Measurements from ENCODE around the gene CENPVL1.

The CENPVL1 gene

DNA sequence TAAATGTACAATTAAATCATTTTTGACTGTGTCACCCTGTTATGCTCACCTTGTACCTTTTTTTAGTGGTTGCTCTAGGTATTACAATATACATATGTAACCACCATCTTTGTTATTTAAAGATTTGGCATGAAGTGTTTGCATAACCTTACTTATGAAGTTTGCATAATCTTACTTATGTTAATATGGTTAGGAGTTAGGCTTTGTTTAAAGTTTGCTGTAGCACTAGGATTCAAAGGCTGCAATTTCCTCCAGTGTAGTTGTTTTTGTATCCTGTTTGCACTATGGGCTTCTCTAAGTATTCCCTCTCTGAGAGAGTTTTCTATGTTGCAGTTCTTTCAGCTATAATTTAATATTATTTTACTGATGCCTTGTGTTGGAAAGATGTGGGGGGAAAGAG, 17.9 kb downstream of the CENPVL1 start:
- DNase-seq (ENCODE audit: low read depth), result no peak
- no peak overlapping the region for H3K4me3 ChIP-seq (ENCODE audit: control insufficient read depth, low read depth, low read length)
- TF ChIP-seq, protein P1, sequence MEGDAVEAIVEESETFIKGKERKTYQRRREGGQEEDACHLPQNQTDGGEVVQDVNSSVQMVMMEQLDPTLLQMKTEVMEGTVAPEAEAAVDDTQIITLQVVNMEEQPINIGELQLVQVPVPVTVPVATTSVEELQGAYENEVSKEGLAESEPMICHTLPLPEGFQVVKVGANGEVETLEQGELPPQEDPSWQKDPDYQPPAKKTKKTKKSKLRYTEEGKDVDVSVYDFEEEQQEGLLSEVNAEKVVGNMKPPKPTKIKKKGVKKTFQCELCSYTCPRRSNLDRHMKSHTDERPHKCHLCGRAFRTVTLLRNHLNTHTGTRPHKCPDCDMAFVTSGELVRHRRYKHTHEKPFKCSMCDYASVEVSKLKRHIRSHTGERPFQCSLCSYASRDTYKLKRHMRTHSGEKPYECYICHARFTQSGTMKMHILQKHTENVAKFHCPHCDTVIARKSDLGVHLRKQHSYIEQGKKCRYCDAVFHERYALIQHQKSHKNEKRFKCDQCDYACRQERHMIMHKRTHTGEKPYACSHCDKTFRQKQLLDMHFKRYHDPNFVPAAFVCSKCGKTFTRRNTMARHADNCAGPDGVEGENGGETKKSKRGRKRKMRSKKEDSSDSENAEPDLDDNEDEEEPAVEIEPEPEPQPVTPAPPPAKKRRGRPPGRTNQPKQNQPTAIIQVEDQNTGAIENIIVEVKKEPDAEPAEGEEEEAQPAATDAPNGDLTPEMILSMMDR (conservative IDR thresholded peaks at IDR 0.05; ENCODE audit: control insufficient read depth, insufficient read depth, low read depth, low read length), result no peak

DNA sequence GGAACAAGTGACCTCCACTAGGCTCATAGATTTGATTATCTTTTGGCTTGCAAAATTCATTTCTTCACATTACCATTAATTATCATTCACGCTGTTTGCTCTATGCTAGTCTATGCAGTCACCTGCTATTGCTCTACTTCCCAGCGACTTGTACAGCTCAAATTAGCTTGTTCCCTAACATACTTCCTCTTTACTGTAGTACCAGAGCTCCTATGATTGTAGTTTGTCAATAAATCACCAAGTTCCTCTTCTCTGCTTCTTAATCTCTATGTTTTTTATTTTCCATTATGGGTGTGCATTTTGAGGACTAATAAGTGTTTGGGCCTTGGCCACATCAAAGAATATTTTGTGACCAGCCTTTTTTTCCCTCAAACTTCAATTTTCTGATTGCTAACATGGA, 26.8 kb downstream of the CENPVL1 start:
- DNase-seq (ENCODE audit: low read depth), result no peak
- no peak overlapping the region for H3K4me3 ChIP-seq (ENCODE audit: control insufficient read depth, low read depth, low read length)
- TF ChIP-seq, protein P1 (conservative IDR thresholded peaks at IDR 0.05; ENCODE audit: control insufficient read depth, insufficient read depth, low read depth, low read length), result no peak

DNA sequence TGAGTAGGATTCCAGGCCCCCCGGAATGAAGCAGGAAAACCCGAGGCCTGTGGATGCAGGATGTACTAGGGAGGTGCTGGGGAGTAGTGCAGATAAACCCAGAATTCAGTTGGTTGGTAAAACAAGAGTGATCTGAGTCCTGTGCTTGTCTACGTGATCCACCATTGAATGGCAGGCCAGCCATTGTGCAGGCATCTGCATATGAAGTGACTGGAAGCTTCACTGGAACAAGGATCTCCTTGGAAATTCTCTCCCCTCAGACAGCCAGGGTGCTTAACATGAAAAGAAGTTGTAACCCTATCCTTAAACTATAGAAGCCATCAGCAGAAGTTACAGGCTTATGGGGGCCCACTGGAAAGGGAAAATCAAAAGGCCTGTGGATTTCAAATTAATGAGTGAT, 32.3 kb downstream of the CENPVL1 start:
- no peak for DNase-seq (ENCODE audit: low read depth)
- TF ChIP-seq, protein P1 (conservative IDR thresholded peaks at IDR 0.05; ENCODE audit: control insufficient read depth, insufficient read depth, low read depth, low read length), result no peak
- H3K4me3 ChIP-seq (ENCODE audit: control insufficient read depth, low read depth, low read length), result peak overlapping the region; percentile 71

DNA sequence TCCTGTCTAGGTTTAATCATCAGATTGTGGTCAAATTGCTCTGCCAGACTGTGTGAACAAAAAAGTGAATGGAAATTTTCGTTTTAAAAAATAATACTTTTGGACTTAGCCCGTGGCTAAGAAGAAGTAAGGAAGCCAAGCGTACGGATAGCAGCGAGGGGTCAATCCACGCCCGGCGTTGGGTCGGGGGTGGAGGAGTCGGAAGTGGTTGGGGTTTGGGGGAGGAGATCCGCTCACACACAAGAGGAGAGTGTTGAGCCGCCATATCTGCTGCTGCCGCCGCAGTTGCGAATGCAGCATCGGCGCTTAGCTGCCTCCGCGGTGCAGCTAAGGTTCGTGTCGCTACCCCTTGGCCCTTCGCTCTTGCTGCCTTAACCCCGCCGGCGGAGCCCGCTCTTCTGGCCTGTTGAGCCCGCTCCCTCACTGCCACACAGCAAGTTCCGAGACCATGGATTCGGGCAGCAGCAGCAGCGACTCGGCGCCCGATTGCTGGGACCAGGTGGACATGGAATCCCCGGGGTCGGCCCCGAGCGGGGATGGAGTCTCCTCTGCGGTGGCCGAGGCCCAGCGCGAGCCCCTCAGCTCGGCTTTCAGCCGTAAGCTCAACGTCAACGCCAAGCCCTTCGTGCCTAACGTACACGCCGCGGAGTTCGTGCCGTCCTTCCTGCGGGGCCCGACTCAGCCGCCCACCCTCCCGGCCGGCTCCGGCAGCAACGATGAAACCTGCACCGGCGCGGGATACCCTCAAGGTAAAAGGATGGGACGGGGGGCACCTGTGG, 33.1 kb downstream of the CENPVL1 start, which contains the start of gene GSPT2:
Gene GSPT2, plus strand, starts transcription at position 264 of the 779 bp plus-strand sequence. Its CDS starts 185 bp downstream, at position 449.
- TF ChIP-seq, protein P1 (conservative IDR thresholded peaks at IDR 0.05; ENCODE audit: control insufficient read depth, insufficient read depth, low read depth, low read length), result no peak
- peak within 1 kb of the TSS; percentile 71 for H3K4me3 ChIP-seq (ENCODE audit: control insufficient read depth, low read depth, low read length)
- DNase-seq (ENCODE audit: low read depth), result peak; percentile 78

DNA sequence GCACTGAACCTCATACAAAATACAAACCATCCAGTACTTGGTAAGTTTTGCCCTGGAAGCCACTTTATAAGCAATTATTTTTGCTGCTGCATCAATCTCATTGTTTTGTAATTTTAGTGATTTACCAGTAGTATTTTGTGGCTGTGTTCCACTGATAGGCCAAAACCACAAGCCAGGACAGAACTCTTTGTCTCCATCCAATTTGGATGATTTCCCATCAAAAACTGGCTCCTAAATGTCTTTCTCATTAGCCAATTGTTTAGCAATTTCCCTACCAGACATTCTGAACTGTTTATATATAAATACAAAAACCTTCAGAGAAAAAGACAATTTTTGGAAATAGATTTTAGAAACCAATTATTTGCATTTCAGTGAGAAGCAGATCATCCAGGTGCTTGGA, 37.4 kb downstream of the CENPVL1 start:
- H3K4me3 ChIP-seq (ENCODE audit: control insufficient read depth, low read depth, low read length), result no peak overlapping the region
- TF ChIP-seq, protein P1 (conservative IDR thresholded peaks at IDR 0.05; ENCODE audit: control insufficient read depth, insufficient read depth, low read depth, low read length), result no peak
- peak; percentile 46 for DNase-seq (ENCODE audit: low read depth)

DNA sequence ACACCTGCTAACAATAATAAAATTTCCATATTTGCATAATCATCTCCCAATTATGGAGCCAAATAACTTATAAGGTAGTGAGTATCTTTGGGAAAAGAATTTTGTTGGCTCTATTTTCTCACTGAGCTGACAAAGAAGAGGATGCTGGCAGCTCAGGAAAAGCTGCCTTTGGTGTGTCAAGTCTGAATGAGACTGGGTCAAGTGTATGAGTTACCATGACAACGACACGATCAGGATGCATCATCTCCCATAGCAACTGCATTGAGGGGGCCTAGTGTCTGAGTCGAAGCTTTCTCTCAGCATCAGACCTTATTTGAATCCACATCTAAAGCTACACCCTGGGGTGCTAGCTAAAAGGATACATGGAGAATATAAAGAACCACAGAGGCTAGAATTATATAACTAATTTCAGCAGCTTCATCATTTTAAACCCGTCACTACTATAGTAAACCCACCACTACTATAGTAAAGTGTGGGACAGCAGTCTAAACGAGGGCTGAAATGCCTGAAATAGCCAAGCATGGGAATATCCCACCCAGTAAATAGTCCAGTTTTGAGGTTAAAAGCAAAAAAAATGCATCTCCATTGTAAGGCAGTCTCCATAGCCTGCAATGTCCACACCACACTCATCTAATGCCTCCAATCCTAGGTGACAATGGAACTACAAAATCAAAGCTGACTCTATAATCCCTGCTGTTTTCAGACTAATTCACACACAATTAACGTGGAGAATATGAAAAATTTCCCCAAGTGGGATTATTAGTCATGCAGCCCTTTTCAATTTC, 48.9 kb downstream of the CENPVL1 start:
- no peak overlapping the region for H3K4me3 ChIP-seq (ENCODE audit: control insufficient read depth, low read depth, low read length)
- no peak for DNase-seq (ENCODE audit: low read depth)
- TF ChIP-seq, protein P1 (conservative IDR thresholded peaks at IDR 0.05; ENCODE audit: control insufficient read depth, insufficient read depth, low read depth, low read length), result no peak
